Upper lobe of right lung (tissue), 1 donor: Measurements from ENCODE around the gene PERCC1. TPM values are rescaled to one million over a fixed set of nuclear protein-coding genes. Genes with fewer than 3 reads are reported as not detected.

Experiments used
- ATAC-seq: fragments of 200-7000 bp; cut with Tn5 transposase; one replicate; pipeline ENCODE4 v1.9.1; 2020; ENCODE audit warnings: mild to moderate bottlenecking, moderate library complexity
- DNase-seq: peaks from one replicate; pipeline ENCODE4 v3.0.0-alpha.2; 2020
- H3K27ac ChIP-seq: fragments of 200-600 bp; one replicate; pipeline ENCODE4 v1.8.0; 2022
- H3K27me3 ChIP-seq: fragments of 200-600 bp; one replicate; pipeline ENCODE4 v1.8.0; 2022; ENCODE audit warnings: mild to moderate bottlenecking
- H3K36me3 ChIP-seq: fragments of 200-600 bp; one replicate; pipeline ENCODE4 v1.8.0; 2022
- H3K4me1 ChIP-seq: fragments of 200-600 bp; one replicate; pipeline ENCODE4 v1.8.0; 2022
- H3K4me3 ChIP-seq: fragments of 200-600 bp; one replicate; pipeline ENCODE4 v1.8.0; 2022; ENCODE audit warnings: mild to moderate bottlenecking
- H3K9me3 ChIP-seq: fragments of 200-600 bp; one replicate; pipeline ENCODE4 v1.8.0; 2022
- intact Hi-C: fragments of 100-400 bp; cut with DNase I; formaldehyde crosslinking; loops from one replicate; pipeline ENCODE4 v1.11.0; 2022
- total RNA-seq: library from RNA; stranded (reverse); fragmentation: NEBNext Ultra II Directional; extraction: Animal tissue kit (Norgen Biotek cat#: 25700); gene quantifications from one replicate; pipeline ENCODE4 v1.2.1, GENCODE V29; 2021
- TF ChIP-seq, protein P1 (sequence below): fragments of 200-600 bp; IDR thresholded peaks from one replicate; pipeline ENCODE4 v1.8.0; 2022; ENCODE audit warnings: antibody characterized with exemption
- donor health status: DM: no; HTN: yes; CAD: no; lungs with severe emphysema.

Gene PERCC1
- total RNA-seq, 1 donor from 2014 or later = not detected

DNA sequence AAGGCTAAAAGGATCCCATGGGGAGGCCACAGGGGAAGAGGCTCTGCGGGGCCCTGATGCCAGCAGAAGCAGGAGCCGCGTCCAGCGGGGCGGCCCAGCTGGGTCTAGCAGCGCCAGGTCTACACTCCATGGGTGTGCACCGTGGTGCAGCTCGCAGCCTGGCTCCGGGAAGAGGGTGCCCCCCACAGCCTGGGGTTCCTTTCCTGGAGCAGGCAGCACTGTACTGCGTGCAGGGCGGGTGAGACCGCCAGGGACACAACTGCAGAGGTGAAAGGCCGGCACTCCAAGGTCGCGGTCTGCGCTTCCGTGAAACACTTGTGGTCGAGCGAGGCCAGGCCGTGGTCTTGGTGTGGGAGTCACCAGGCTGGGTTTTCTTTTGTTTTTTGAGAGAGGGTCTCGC is 20.0 kb downstream of the PERCC1 start:
- Histone ChIP-seq H3K4me3 (no peak overlapping the region), H3K27ac (no peak overlapping the region), H3K27me3 (no peaks in the 10 kb centered on the region), H3K9me3 (no peaks in the 10 kb centered on the region), H3K36me3 (peaks cover 77% of the 10 kb centered on the region), H3K4me1 (no peaks in the 10 kb centered on the region)
- DNase-seq (no peak), ATAC-seq (no peak)
- TF ChIP-seq, protein P1, sequence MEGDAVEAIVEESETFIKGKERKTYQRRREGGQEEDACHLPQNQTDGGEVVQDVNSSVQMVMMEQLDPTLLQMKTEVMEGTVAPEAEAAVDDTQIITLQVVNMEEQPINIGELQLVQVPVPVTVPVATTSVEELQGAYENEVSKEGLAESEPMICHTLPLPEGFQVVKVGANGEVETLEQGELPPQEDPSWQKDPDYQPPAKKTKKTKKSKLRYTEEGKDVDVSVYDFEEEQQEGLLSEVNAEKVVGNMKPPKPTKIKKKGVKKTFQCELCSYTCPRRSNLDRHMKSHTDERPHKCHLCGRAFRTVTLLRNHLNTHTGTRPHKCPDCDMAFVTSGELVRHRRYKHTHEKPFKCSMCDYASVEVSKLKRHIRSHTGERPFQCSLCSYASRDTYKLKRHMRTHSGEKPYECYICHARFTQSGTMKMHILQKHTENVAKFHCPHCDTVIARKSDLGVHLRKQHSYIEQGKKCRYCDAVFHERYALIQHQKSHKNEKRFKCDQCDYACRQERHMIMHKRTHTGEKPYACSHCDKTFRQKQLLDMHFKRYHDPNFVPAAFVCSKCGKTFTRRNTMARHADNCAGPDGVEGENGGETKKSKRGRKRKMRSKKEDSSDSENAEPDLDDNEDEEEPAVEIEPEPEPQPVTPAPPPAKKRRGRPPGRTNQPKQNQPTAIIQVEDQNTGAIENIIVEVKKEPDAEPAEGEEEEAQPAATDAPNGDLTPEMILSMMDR = no peak
- intact Hi-C loops = no loop called here

DNA sequence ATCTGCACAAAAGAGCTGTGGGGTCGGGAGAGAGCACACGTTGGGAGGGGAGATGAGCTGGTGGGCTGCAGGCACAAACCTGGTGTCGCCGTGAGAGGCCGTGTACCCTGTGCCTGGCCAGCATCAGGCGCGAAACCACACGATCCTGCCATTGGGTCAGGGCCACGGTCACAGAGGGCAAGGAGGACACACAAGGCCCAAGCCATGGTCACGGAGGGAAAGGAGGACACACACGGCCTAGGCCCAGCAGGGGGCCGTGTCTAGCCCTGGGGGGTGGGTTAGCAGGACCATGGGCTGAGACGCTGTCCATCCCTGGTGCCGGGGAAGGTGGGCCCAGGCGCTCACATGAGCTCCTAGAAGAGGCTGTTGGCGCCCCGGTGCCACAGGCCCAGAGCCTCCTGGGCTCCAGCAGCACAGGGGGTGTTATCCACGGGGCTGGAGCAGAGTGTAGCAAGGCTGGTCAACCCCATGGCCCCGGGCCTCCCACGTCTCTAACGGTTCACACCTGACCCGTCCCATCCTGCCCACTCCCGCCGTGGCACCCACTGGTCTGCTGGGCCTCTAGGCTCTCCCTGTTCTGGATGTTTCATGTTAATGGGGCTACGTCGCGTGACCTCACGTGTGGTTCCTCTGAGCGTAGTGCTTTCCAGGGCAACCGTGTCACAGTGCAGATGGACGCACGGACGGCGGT is 21.0 kb downstream of the PERCC1 start:
- no peak for ATAC-seq
- no peak for DNase-seq
- Histone ChIP-seq H3K36me3 (peaks cover 83% of the 10 kb centered on the region), H3K4me3 (no peak overlapping the region), H3K9me3 (no peaks in the 10 kb centered on the region), H3K27me3 (no peaks in the 10 kb centered on the region), H3K27ac (no peak overlapping the region), H3K4me1 (no peaks in the 10 kb centered on the region)
- TF ChIP-seq, protein P1 = no peak
- intact Hi-C loops = no loop called here

DNA sequence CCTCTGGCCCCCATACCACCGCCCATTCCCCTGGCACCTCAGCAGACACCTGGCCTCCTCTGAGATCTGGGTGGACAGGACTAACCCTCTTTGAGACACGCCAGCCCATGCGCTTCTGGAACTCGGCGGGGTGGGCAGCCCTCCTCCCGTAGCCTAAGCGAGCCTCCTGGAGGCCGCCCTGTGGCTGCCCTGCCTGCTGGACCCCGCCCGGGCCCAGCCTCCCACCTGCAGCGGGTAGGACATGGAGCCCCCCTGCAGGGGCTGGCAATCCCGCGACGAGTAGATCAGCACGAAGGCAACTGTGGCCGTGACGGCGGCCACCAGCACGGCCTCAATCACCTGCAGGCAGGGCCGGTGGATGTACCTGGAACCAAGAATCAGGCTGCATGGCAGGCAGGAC is 21.7 kb downstream of the PERCC1 start:
- Histone ChIP-seq H3K9me3 (no peaks in the 10 kb centered on the region), H3K4me3 (no peak overlapping the region), H3K27me3 (no peaks in the 10 kb centered on the region), H3K4me1 (no peaks in the 10 kb centered on the region), H3K36me3 (peaks cover 88% of the 10 kb centered on the region), H3K27ac (no peak overlapping the region)
- ATAC-seq = no peak
- no peak for DNase-seq
- intact Hi-C loops = no loop called here
- TF ChIP-seq, protein P1 = no peak

DNA sequence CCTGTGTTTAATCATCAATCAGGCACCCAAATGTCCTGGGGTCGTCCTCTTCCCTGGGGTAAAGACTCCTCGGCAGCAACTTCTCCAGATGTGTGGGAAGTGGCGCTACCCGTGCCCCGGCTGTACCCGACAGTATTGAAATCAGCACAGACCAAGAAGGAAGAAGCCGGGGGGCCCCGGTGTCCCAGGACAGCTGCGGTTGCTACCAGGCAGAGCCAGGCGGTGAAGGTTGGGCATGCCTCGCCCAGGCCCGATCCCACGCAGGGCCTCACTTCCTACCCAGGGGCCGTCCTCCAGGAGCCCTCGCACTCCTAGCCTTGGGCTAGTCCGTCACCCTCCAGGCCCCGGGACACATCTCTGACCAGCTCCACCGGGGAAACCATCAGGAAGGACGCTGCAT is 22.4 kb downstream of the PERCC1 start:
- no peak for ATAC-seq
- intact Hi-C loops = no loop called here
- TF ChIP-seq, protein P1 = no peak
- H3K27me3 ChIP-seq = no peaks in the 10 kb centered on the region
- no peaks in the 10 kb centered on the region for H3K4me1 ChIP-seq
- H3K4me3 ChIP-seq = no peak overlapping the region
- peaks cover 88% of the 10 kb centered on the region for H3K36me3 ChIP-seq
- H3K27ac ChIP-seq = no peak overlapping the region
- DNase-seq = no peak
- no peaks in the 10 kb centered on the region for H3K9me3 ChIP-seq

DNA sequence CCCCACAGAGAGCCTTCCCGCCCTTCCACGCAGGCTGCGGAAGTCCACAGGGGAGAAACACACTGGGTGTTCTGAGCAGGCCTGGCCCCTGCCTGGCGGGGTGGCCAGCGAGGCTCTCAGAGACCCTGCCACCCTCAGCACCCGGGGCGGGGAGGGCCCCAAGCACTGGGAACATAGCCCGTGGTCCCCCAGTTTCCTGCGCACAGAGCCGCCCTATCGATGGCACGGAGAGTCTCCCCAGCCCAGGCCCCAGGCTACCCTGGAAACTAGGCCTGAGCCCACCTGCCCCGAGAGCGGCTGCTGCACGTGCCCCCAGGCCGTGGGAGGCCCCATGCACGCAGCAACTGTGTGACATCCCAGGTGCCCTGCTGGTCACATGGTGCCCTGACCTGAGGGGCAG is 23.7 kb downstream of the PERCC1 start:
- peaks cover 89% of the 10 kb centered on the region for H3K36me3 ChIP-seq
- ATAC-seq = no peak
- H3K4me1 ChIP-seq = no peaks in the 10 kb centered on the region
- intact Hi-C loops = no loop called here
- TF ChIP-seq, protein P1 = no peak
- H3K9me3 ChIP-seq = no peaks in the 10 kb centered on the region
- DNase-seq = no peak
- no peaks in the 10 kb centered on the region for H3K27me3 ChIP-seq
- no peak overlapping the region for H3K27ac ChIP-seq
- no peak overlapping the region for H3K4me3 ChIP-seq
